Skin epidermis (tissue), 12 donors: ENCODE data around the gene MAP2K3.

Source experiments
- H3K27ac ChIP-seq, 21 experiments: fragments of 200-600 bp; sonication (generic) in 11 of 21; one replicate each; pipeline ENCODE4 v1.5.0; 2020; ENCODE audit warnings: mild to moderate bottlenecking in 3 of 21, inconsistent platforms in 2 of 21, moderate library complexity in 2 of 21
- H3K4me3 ChIP-seq, 7 experiments: fragments of 200-600 bp; sonication (generic) in 2 of 7; one replicate each; pipeline ENCODE4 v1.5.0; 2020; ENCODE audit warnings: inconsistent platforms in 2 of 7, mild to moderate bottlenecking in 2 of 7, moderate library complexity in 1 of 7

Gene MAP2K3

DNA sequence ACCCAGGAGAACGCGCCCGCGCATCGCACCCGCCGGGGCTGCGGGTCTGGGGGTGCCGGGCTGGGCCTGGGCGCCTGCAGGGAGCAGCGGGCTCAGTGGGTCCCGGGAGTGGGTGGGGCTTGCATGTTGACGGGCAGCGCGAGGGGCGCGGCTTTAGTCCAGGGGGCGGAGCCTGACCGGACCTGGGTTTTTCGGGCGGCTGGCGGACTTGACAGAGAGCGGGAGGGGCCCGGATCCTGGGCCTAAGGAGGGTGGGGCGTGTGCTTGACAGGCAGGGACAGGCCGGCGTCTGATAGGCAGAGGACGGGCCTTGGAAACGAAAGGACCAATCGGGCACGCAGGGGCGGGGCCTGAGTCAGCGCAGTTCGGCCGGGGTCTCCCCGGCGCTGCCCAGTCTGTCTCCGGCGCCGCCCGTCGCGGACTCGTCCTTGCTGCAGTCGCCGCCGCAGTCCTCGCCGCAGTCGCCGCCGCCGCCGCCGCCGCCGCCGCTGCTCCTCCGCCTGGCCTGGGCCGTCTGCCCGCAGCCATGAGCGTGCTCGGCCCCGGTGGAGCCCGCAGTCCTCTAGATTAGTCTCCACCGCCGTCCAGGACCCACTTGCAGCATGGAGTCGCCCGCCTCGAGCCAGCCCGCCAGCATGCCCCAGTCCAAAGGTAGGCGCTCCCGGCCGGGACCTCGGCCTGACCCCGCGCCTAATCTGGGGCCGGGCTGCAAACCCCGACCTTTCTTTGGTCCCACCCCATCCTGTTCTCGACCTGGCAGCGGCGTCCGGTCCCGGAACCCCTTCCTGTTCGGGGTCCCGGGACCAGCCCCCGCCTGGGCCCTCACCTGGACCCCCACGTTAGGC lies at the start of gene MAP2K3:
TSS of gene MAP2K3 (plus strand) at position 393 of the 845 bp plus-strand sequence. CDS start at position 603, 210 bp downstream.
- H3K4me3 ChIP-seq, result peak within 1 kb of the TSS; percentile 65 to 98 (median 77)
- peak within 1 kb of the TSS; percentile 27 to 97 (median 94) for H3K27ac ChIP-seq

DNA sequence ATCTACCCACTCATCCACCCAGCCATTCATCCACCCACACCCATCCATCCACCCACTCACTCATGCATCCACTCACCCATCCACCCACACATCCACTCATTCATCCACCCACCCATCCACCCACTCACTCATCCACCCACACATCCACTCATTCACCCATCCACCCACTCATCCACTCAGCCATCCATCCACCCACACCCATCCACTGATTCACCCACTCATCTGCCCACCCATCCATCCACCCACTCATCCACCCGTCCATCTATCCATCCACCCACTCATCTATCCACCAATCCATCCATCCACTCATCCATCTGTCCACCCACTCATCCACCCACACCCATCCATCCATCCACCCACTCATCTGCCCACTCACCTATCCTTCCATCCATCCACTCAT lies 48.6 kb upstream of the MAP2K3 start:
- Histone ChIP-seq H3K27ac (no peak overlapping the region), H3K4me3 (no peak overlapping the region)

DNA sequence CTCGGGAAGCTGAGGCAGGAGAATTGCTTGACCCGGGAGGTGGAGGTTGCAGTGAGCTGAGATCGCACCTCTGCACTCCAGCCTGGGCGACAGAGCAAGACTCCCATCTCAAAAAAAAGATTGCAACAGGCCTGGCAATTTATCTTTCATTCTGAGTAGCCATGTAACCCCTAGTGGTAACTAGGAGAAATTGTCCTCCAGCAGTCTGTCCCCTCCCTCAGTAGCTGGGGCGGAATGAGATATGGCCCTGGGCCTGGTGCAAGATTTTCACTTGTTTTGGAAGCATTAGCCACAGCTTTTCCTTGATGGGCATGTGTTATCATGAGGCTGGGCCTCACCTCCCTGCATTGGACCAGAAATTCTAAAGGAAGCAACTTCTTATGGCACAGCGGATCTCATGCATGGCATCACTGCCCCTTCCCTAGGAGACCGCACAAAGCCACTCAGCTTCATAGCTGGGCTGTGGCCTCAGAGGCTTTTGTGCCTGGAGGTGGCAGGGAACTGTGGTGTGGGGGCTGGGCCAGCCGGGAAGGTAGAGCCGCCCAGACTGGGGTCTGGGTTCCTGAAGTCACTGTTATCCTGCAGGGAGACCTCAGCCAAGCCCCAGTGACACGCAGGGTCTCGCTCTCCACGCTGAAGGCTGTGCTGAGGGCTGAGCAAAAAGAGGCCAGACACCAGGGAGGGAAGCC lies 44.7 kb upstream of the MAP2K3 start:
- no peak overlapping the region for H3K4me3 ChIP-seq
- no peak overlapping the region for H3K27ac ChIP-seq

DNA sequence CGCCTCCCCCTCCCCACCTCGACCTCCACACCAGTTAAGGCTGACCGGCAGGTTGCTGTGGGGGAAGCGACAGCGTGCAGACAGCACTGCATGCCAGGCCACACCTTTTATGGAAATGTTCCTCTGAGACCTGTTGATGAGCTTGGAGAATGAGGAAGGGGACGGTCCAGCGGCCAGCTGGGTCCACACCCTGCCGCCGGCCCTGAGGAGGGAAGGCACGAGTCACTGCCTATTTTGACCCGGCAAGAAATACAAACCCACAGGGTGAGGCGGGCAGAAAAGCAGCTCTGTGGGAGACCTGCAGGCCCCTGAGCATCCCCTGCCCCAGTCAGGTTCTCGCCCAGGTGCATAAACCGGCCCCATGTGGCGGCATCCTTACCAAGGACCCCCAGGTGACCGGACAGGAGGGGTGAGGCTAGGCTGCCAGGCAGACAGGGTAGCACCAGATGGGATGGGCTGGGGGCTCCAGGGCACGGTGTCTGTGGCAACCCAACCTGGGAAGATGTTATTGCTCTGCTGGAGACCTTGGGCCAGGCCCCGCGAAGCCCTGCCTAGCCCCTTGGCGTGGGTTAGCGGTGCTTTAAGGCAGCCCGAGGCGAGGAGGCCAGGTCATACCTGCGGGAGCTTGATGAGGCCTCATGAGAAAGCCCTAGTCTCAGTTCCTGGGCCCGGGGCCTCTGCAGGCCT lies 44.0 kb upstream of the MAP2K3 start:
- Histone ChIP-seq H3K4me3 (no peak overlapping the region), H3K27ac (no peak overlapping the region)

DNA sequence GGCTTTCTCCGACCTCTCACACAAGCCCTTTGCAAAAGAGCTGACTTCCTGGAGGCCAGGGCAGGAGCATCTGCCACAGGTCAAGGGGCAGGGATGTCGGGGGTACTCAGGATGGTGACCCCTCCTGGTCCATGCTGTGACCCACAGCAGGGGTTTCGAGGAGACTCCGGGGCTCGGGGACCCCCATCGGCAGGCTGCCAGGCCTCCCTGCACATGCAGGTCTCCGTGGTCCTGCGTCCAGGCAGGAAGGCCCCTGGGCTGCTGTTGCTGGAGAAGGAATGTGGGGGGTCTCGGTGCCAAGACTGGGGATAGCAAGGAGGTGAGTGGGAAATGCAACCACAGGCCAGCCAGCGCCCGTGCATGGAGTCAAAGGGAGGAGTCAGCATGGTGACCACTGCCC lies 42.9 kb upstream of the MAP2K3 start:
- H3K4me3 ChIP-seq, result no peak overlapping the region
- peak overlapping the region in 1 of 21 experiments; percentile 10 for H3K27ac ChIP-seq

DNA sequence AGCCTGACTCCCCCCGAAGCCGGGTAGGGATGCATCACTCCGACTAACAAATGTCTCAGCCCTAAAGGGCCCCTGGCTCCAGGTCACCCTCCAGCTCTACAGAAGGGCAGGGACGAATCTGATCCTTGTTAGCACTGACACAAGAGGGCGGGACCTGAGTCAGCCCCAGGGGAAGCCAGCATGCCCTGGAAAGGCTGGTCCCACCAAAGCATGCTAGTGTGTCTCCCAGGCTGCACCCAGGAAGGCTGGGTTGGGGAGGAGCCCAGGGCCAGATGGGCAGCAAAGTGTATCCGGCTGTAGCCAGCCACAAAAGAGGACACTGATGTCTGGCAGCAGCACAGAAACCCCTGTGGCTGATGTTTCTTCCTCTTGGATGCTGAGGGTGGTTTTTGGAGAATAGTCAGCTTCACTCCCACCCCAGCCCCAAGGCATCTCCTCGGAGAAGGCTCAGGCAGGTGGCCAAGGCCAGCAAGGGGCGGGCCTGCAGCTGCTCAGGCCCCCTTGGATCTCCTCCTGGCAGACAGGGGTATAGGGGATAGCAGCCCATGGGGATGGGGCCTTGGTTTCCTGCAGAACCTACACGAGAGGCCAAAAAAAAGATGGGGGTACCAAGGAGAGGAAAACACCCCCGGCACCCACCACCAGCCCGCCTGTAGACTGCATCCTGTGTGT lies 42.3 kb upstream of the MAP2K3 start:
- Histone ChIP-seq H3K27ac (peak overlapping the region in 4 of 21 experiments; percentile 3 to 23 (median 12)), H3K4me3 (no peak overlapping the region)

DNA sequence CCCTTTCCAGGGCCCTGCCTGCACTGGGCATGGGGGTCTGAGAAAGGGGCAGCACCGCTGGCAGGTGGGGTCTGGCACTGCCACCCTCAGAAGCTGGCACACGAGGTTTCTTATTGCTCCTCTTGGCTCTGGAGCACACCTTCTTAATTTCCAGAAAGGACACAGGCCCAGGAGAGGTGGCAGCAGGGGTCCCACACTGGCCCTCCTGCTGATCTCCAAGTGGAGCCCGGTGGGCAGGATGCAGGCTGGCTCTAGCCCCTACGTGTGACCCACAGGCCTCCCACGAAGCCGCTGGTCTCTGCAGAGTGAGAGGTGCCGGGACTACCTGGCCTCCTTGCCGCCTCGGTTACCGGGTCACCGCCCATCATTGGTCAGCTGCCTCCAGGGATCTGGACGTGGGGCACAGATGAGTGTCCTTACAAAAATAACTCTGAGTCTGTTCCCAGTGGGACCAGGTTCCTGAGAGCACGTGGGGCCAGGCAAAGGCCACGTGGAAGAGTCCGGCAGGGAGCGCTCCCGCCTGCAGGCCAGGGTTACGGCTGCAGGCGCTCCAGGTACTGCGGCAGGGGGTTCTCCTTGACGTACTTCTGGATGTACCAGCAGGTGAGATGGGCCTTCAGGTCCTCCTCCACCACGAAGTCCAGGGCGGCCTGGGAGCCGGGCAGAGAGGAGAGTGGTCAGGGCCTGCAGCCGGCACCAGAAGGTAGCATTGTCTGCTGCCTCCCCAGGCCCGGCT lies 41.6 kb upstream of the MAP2K3 start:
- Histone ChIP-seq H3K4me3 (no peak overlapping the region), H3K27ac (peak overlapping the region in 3 of 21 experiments; percentile 3 to 23 (median 15))

DNA sequence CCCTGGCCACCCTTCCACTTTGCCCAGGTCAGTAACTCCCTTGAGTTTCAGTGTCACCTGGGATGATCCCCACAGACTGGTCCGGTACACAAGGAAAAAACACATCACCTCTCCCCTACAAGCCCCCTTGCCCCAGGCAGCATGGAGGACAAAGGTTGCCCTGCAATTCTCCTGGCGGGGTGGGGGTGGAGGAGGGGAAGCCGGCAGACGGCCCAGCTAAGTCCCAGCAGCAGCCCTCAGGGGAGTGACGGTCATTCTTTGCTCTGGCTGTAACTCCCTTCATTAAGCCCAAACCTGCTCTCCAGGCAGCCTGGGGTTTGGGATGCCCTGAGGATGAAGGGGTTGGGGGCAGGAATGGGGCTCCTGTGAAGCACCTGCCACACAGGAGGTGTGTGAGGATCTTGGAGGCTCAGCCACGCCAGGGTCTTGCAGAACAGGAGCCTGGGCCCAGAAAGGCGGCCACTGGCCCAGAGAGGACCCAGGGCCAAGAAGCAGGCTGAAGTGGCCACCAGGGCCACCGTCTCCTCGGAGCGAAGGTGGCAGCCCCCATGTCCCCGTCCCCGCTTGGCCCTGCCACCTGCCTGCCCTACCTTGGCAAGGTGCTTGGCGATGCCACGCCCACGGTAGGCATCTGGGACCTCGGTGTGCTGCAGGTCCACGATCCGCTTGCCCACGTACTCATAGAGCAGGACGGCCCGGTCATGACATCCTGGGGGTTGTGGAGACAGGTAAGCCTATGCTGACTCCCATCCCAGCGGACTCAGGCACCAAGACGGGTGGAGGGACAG lies 40.8 kb upstream of the MAP2K3 start:
- Histone ChIP-seq H3K27ac (no peak overlapping the region), H3K4me3 (no peak overlapping the region)

DNA sequence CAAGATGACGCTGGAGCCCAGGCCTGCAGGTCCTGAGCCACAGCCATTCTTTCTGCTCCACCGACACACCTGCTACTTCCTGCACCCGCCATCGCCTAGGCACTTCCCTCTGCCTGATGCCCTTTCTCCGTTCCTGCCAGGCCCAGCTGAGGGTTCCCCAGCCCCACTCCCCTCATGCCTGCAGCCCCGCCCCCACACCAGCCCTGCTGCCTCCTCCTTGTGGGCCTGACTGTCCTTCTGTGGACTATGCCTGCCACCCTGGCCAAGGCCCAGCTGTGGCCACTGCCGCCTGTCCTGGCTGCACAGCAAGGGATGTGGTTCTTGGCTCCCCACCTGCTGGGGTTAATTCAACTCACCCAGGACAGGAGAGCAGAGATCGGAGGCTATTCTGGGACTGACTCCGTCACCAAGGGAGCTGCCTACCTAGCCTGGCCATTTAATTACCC lies 38.8 kb upstream of the MAP2K3 start:
- H3K4me3 ChIP-seq, result no peak overlapping the region
- H3K27ac ChIP-seq, result no peak overlapping the region

DNA sequence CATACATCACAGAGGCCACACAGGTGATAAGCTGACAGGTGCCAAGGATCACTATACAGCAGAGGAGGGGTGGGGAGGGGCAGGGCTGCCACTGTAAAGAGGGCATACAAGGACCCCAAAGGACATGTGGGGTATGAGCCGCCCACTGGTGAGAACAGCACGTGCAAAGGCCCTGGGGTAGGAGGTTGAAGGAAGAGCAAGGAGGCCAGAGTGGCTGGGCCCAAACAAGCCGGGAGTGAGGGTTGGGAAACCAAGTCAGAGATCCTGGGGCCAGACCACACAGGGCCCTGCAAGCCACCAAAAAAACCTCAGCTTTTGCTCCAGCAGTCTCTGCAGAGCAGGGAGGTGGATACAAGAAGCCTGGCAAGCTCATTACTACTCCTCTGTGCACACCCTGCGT lies 37.8 kb upstream of the MAP2K3 start:
- H3K4me3 ChIP-seq, result no peak overlapping the region
- no peak overlapping the region for H3K27ac ChIP-seq

DNA sequence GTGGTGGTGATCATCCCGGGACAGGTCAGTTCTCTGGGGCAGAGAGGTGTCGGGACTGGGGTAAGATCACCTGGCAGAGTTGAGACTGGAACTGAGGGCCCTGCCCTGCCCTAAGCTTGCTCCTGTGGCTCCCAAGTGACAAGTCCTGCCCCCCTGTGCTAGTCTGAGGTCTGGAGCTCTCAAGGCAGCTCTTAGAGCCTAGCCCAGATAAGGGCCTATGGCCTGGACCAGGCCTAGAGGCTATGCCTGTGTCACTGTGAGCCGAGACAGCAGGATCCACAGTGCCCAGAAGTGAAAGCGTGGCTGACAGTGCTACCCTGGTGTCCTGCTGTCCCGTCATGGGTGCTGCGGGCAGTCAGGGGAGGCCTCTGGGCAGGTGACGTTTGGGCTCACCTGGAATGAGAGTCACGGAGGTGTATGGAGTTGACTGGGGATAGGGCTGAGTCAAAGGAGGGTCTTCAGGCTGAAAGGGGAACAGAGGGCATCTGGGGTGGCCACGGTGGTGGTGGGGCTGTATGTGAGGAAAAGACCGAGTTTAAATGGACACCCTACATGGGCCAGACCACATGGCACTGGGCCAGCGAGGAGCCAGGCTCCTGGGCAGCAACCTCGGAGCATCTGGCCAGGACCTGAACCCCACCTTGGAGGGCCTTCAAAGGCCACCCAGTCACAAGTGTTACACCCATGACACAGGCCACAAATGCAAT lies 36.8 kb upstream of the MAP2K3 start:
- H3K27ac ChIP-seq, result no peak overlapping the region
- no peak overlapping the region for H3K4me3 ChIP-seq

DNA sequence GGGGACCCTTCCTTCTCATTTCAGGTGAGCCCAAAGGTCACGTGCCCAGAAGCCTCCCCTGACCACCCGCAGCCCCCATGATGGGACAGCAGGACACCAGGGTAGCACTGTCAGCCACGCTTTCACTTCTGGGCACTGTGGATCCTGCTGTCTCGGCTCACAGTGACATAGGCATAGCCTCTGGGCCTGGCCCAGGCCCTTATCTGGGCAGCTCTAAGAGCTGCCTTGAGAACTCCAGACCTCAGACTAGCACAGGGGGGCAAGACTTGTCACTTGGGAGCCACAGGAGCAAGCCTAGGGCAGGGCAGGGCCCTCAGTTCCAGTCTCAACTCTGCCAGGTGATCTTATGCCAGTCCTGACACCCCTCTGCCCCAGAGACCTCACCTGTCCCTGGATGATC lies 36.0 kb upstream of the MAP2K3 start:
- Histone ChIP-seq H3K27ac (no peak overlapping the region), H3K4me3 (no peak overlapping the region)

DNA sequence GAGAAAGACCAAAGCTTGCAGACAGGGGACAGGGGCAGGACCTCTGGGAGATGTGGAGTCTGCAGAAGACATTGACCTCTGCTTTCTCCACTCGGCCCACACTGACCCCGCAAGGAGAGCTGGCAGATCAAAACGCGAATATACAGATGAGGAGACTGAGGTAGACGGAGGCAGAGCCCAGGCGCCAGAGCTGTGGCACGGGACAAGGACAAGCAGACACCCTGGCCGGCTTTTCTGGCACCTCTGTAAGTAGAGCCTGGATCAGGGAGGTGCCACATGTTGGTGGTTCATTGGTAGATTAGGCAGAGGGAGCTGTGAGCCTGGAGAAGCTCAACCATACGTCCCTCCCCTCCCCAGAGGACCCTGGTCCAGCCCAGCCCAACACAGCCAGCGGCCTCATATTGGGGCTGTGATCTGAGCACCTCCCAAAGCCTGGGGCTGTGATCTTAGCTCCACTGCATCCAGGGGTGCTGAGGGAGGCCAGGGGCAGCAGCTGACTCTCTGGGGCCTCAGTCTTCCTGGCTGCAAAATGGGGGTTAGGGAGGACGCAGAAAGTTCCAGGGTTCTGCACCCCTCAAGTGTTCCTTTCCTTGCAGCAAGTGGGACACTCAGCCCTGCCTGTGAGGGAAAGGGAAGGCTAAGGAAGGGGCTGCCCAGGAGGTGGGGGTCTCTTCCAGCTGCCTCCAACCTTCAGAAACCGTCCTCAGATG lies 35.3 kb upstream of the MAP2K3 start:
- H3K27ac ChIP-seq, result no peak overlapping the region
- no peak overlapping the region for H3K4me3 ChIP-seq

DNA sequence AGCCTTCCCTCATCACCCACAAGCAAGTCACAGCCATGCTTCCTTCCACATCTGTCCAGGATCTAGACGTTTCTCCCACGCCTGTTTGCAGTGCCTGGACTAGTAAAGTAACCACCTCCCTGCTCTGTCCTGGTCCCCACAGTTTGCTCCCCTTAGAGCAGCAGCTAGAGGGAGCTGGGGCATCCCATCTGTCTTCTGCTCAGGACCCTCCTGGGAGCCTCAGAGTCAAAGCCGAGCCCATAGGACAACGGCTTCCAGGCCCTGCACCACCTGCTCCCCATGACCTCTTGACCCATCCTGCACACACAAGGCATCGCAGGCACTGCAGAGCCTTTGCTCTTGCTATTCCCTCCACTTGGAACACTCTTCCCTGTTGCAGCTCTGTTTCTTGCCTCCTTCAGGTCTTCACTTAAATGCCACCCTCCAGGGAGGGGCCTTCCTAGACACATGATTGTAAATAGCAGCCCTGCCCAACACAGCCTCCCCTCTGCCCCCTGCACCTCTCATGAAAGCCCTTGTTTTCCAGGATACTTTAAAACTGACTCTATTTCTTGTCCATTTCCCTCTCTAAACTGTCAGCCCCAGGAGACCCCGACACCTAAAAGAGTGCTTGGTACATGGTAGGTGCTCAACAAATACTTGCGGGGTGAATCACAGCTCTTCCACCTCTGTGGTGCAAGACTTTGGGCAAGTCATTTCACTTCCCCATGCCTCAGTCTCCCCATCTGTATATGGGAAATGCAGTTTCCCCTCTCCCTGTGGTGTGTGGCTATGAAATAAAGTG lies 34.4 kb upstream of the MAP2K3 start:
- Histone ChIP-seq H3K27ac (peak overlapping the region in 3 of 21 experiments; percentile 18 to 66 (median 53)), H3K4me3 (no peak overlapping the region)

DNA sequence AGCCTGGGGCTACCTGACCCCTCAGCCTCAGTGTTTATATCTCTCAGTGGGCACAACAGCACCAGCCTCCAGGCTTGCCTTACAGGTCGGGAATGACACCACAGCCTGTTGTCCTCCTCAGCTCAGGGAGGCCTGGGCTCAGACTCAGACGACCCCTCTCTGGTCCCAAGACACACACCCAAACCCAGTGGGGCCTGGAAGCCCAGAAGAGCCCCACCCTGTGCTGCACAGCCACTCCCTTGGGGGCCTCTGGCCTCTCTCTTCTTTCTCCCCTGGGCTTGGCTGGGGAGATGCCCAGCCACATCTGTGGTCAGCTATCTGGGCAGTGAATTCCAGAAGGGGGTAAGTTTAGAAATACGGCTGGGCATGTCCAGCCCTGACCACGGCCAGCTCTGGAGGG lies 33.7 kb upstream of the MAP2K3 start:
- peak overlapping the region in 6 of 21 experiments; percentile 13 to 66 (median 40) for H3K27ac ChIP-seq
- H3K4me3 ChIP-seq, result no peak overlapping the region

DNA sequence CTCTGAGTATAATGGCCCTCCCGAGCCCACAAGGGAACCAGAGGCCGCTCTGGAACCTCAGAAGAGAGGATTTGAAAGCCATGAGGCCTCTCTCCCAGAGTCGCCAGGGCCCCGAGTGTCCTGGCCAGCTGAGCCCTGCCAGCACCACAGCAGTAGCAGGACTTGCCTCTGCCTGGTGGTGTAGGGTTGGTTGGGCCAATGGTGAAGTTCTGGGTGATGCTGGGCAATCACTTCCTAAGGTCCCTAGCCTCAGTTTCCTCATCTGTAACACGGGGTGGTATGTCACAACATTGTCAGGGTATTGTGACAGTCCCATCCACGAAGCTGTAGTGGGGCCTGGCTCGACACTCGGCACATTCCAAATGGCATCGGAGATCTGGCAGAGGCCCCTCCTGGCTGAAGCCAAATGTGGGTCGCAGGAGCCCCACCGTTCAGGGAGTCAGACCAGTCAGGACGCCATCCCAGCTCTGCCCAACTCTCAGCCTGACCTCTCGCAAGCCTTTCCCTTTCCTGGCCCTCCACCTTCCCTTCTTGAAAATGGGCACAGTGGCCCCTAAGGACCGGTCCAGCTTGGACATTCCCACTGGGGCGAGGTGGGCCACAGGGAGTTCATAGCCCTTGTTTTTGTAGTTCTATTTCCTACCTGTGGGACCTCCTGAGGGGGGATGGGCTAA lies 33.0 kb upstream of the MAP2K3 start:
- Histone ChIP-seq H3K4me3 (no peak overlapping the region), H3K27ac (peak overlapping the region in 6 of 21 experiments; percentile 18 to 66 (median 52))
